Hypothalamus (tissue), 51 donors: ENCODE measurements around the gene MAPK8IP2.

Experiments used
- DNase-seq, 51 donors: peaks; one replicate each; lab custom pipeline; 2025; lab: John Stamatoyannopoulos, UW

Gene MAPK8IP2

DNA sequence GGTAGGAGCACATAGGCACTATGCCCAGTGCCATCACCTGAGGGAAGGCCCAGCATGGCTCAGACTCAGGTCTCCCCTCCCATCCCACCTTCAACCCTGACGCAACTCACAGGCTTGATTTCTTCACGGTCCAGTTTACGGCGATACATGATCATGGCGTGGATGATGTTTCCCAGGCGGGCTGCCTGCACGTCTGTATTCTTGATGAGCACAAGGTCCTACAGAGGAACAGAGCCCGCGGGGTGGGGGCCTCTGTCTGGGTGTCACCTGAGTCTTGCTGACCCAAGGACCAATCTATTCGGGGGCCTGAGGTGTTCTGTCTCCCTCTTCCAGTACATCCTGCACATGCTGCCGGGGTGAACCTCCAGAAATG is 26.2 kb upstream of the MAPK8IP2 start:
- DNase-seq, result no peak

GRCh38 chr22:50575426-50575941 is 25.1 kb upstream of the MAPK8IP2 start:
- DNase-seq, result no peak

DNA sequence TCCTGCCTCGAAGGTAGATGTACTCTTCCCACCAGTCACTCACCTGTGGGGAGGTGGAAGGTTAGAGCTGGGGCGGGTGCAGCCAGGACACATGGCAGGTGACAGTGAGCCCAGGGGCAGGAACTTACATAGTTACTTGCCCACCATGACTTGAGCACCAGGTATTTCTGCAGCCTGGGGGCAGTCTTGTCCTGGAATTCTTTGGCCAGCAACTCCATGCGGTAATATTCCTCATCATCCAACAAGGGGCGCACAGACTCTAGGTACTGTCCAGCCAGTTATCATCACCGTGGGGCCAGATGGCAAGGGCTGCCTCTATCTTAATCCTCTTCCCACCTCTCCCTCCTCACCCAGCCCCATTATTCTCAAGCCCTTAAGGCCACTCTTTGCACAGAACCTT is 24.5 kb upstream of the MAPK8IP2 start:
- no peak for DNase-seq

GRCh38 chr22:50576806-50577696 is 23.5 kb upstream of the MAPK8IP2 start:
- no peak for DNase-seq

GRCh38 chr22:50577697-50577986 is 23.0 kb upstream of the MAPK8IP2 start:
- no peak for DNase-seq

- peak in 1 of 51 donors; percentile 11 for DNase-seq
Observed at GRCh38 chr22:50577987-50578775, 22.4 kb upstream of the MAPK8IP2 start, which contains the start of gene CPT1B. Gene CPT1B (minus strand): TSS chr22:50578427. CDS start chr22:50577915, 512 bp downstream.

DNA sequence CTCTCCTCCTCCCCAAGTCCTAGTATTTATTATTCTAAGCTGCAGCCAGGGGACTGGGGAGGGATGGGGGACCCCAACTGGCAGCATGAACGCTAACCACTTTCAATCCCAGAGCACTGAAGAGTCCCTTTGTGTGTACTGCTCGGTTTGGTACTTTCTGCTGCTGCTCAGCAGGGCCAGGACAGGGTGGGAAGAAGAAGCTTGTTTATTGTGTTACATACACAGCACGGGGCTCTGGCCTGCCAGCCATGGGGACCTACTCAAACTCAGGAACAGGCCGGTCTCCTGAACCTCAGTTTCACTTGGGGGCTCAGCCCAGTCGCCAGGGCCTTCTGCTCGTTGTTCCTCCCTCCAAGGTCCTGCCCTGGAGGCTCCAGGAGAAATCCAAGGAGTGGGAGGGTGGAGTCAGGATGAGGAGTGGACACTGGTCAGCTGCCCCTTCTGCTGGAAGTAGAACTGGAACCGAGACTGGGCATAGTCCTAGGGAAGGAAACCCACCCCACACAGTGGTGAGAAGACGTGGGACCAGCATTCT is 21.8 kb upstream of the MAPK8IP2 start:
- DNase-seq, result no peak

- no peak for DNase-seq
Observed at GRCh38 chr22:50579752-50580151, 20.8 kb upstream of the MAPK8IP2 start.

- DNase-seq, result no peak
Observed at GRCh38 chr22:50581031-50581949, 19.3 kb upstream of the MAPK8IP2 start.

DNA sequence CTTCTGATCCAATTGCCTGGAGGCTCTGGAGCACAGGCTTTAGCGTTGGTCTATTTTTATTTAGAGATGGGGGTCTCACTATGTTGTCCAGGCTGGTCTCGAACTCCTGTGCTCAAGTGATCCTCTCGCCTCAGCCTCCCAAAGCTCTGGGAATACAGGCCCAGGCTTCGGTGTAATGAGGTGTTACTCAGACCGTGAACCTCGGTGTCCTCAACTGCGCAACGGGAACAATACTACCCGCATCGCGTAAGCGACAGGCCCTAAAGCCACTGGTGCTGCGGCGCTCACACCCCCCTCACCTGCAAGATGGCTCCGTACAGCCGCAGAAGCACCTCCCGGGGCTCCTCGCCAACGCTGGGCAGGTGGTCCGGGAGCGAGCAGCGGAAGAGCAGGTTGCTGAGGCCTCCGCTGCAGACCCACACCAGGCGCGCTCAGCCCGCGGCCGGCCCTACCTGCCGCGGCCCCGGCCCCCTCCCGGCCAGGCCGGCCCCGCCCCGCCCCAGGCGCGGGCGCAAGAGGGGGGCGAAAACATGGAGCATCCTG is 18.6 kb upstream of the MAPK8IP2 start:
- peak in 6 of 51 donors; percentile 48 to 63 (median 58) for DNase-seq

- peak; percentile 77 to 99 (median 97) for DNase-seq
Observed at GRCh38 chr22:50582493-50583293, 17.9 kb upstream of the MAPK8IP2 start, which contains the start of gene CHKB. Gene CHKB (minus strand): TSS chr22:50582849. CDS start chr22:50582781, 68 bp downstream.

DNA sequence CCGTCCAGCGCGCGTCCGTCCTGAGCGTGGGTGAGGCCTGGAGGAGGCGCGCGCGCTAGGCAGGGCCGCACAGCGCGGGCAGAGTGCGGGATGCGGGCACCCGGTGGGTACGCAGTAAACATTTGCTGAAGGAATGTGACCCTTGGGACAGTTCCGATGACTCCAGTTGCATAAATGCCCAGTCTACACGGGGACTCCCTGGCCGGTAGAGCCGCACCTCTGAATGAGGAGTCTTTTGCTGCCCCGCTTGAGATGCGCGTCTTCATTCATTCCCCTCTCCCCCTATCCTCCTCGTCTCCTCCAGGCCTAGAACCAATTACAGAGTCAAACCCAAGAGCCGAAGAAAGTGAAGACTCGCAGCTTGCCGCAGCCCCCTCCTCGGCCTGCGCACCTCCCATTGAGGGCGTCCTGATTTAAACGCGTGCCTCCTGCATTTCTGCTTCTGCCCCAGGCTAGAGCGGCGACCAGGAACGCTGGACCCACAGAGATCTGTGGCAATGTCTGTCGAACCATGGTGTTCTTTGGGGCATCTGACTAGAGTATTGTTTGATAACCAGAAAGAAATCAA is 17.2 kb upstream of the MAPK8IP2 start:
- DNase-seq, result peak in 1 of 51 donors; percentile 55

GRCh38 chr22:50584106-50585096 is 16.2 kb upstream of the MAPK8IP2 start:
- DNase-seq, result no peak

DNA sequence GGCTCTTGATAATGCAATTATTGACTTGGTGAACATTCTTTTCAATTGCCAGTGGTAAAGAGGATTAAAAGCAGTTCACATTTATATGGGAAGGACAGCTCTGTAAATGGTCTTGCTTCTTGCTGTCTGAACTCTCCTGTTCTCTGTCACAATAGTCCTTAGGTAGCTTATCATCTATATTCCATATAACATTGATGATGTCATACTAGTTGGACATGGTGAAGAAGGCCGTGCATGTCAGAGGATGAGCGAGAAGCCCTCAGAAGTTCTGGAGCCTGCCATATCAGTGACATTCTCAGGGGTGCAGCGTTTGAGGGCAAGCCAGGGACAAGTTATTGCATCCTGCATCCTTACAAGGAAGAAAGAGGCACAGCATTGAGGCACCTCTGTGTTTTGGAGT is 15.4 kb upstream of the MAPK8IP2 start:
- no peak for DNase-seq

GRCh38 chr22:50585781-50586180 is 14.8 kb upstream of the MAPK8IP2 start:
- DNase-seq, result no peak

DNA sequence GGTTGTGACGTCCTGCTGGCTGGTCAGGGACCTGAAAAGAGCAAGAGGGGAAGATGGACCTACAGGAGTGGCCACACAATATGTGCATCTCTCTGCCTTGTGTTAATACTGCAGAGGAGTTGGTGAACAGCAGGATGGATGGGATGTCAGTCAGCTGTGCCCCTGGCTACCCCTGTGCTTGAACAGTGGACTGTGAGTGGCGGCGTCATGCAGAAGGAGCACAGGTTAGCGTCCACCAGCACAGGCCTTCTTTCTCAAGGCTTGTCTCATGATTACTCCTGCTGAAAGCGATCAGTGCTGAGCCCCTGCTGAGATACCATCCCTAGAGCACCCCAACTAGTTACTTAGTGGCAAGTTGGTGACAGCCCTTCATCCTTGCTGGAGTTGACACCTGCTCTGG is 14.2 kb upstream of the MAPK8IP2 start:
- no peak for DNase-seq

GRCh38 chr22:50587407-50587806 is 13.2 kb upstream of the MAPK8IP2 start:
- DNase-seq, result no peak
